HG02798 (cell line): ENCODE data around the gene RGS16.
"Not testable (repeated sequence)": the region's sequence is repeated elsewhere in the genome, so short reads cannot be mapped to it uniquely, and the experiment has no call there.

Experiments
- ATAC-seq: cut with Tn5 transposase; IDR thresholded peaks from one replicate; pipeline ENCODE4 v1.9.1; 2021; ENCODE audit warnings: mild to moderate bottlenecking; ENCODE audit not compliant: unreplicated experiment, poor library complexity

The RGS16 gene

GRCh38 chr1:182604175-182605164 is at the start of gene RGS16:
Gene RGS16, minus strand, starts transcription at chr1:182604389. Its CDS starts 130 bp downstream, at chr1:182604259.
- peak; percentile 90 for ATAC-seq

- no peak for ATAC-seq
Observed at GRCh38 chr1:182653986-182654385, 49.8 kb upstream of the RGS16 start.

GRCh38 chr1:182652933-182653332 is 48.7 kb upstream of the RGS16 start:
- ATAC-seq = no peak

GRCh38 chr1:182651339-182651724 is 47.1 kb upstream of the RGS16 start:
- ATAC-seq = no peak

- ATAC-seq = no peak
Observed at GRCh38 chr1:182650678-182651338, 46.6 kb upstream of the RGS16 start.

GRCh38 chr1:182649041-182649440 is 44.9 kb upstream of the RGS16 start:
- ATAC-seq = peak; percentile 36

GRCh38 chr1:182646739-182647138 is 42.5 kb upstream of the RGS16 start:
- no peak for ATAC-seq

GRCh38 chr1:182644886-182645285 is 40.7 kb upstream of the RGS16 start:
- ATAC-seq = no peak

- ATAC-seq = peak; percentile 49
Observed at GRCh38 chr1:182643699-182644098, 39.5 kb upstream of the RGS16 start.

GRCh38 chr1:182642461-182642860 is 38.3 kb upstream of the RGS16 start:
- ATAC-seq = no peak

GRCh38 chr1:182641561-182641960 is 37.4 kb upstream of the RGS16 start:
- ATAC-seq = no peak

- no peak for ATAC-seq
Observed at GRCh38 chr1:182639330-182639729, 35.1 kb upstream of the RGS16 start.

- no peak for ATAC-seq
Observed at GRCh38 chr1:182637769-182638168, 33.6 kb upstream of the RGS16 start.

GRCh38 chr1:182635871-182636270 is 31.7 kb upstream of the RGS16 start:
- no peak for ATAC-seq

GRCh38 chr1:182634306-182635072 is 30.3 kb upstream of the RGS16 start:
- ATAC-seq = no peak

GRCh38 chr1:182633657-182634281 is 29.6 kb upstream of the RGS16 start:
- ATAC-seq = no peak

- ATAC-seq = no peak
Observed at GRCh38 chr1:182633031-182633430, 28.8 kb upstream of the RGS16 start.

- not testable (repeated sequence) for ATAC-seq
Observed at GRCh38 chr1:182632441-182632857, 28.3 kb upstream of the RGS16 start.

- ATAC-seq = no peak
Observed at GRCh38 chr1:182631954-182632353, 27.8 kb upstream of the RGS16 start.

- no peak for ATAC-seq
Observed at GRCh38 chr1:182631053-182631677, 27.0 kb upstream of the RGS16 start.
